Caco-2 (cell line): ENCODE results near the gene OTOA. TPM values are rescaled to one million over a fixed set of nuclear protein-coding genes. Genes with fewer than 3 reads are reported as not detected.
A peak's percentile ranks its signal among the peaks of the same experiment; 100 is the strongest.
"Not testable (repeated sequence)": the region's sequence is repeated elsewhere in the genome, so short reads cannot be mapped to it uniquely, and the experiment has no call there.

Experiments used
- BruUV-seq: library from RNA; stranded (reverse); fragments of 400-500 nt; replicated peaks from 2 replicates; lab custom pipeline; 2021; lab: Mats Ljungman, UMichigan
- CTCF ChIA-PET: fragments of 300-600 bp; sonication (Branson Sonifier 250); formaldehyde crosslinking; loops from one replicate; lab custom pipeline; 2022; ENCODE audit warnings: antibody characterized with exemption; lab: Charles Lee
- POLR2A ChIA-PET: fragments of 300-600 bp; sonication (Branson Sonifier 250); formaldehyde crosslinking; loops from one replicate; lab custom pipeline; 2022; ENCODE audit warnings: antibody characterized with exemption; lab: Charles Lee
- DNase-seq, 2 experiments: peaks; one replicate each; pipeline versions ENCODE4 v3.0.0 to v3.0.0-alpha.2; 2020 to 2022
- H3K27me3 ChIP-seq: replicated peaks from 2 replicates; pipeline ENCODE4 v1.6.0; 2011; ENCODE audit warnings: low read length; ENCODE audit not compliant: control insufficient read depth, insufficient read depth
- H3K36me3 ChIP-seq: 2 replicates; pipeline ENCODE4 v1.5.1; 2011; ENCODE audit warnings: low read length; ENCODE audit not compliant: control insufficient read depth, insufficient read depth
- H3K4me1 ChIP-seq: fragments of 250-450 bp; sonication (Bioruptor Pico); 2 replicates; pipeline ENCODE4 v1.5.1; 2020; ENCODE audit warnings: mild to moderate bottlenecking
- H3K4me3 ChIP-seq: 2 replicates; pipeline ENCODE4 v1.5.1; 2011; ENCODE audit warnings: low read depth, mild to moderate bottlenecking, control low read depth, low read length
- H3K9me3 ChIP-seq: fragments of 250-450 bp; sonication (Bioruptor Pico); 2 replicates; pipeline ENCODE4 v1.5.1; 2020; ENCODE audit warnings: mild to moderate bottlenecking, moderate library complexity
- H3K27ac Mint-ChIP-seq: one replicate; pipeline ENCODE4 v1.8.0; 2022; ENCODE audit warnings: mixed read lengths; ENCODE audit not compliant: unreplicated experiment
- H3K27me3 Mint-ChIP-seq: one replicate; pipeline ENCODE4 v1.8.0; 2022; ENCODE audit warnings: mixed read lengths; ENCODE audit not compliant: insufficient read depth, unreplicated experiment
- H3K36me3 Mint-ChIP-seq: one replicate; pipeline ENCODE4 v1.8.0; 2022; ENCODE audit warnings: mild to moderate bottlenecking, mixed read lengths; ENCODE audit not compliant: insufficient read depth, unreplicated experiment
- H3K4me1 Mint-ChIP-seq: one replicate; pipeline ENCODE4 v1.8.0; 2022; ENCODE audit warnings: low read depth, mixed read lengths; ENCODE audit not compliant: unreplicated experiment
- H3K4me3 Mint-ChIP-seq: one replicate; pipeline ENCODE4 v1.8.0; 2022; ENCODE audit warnings: mild to moderate bottlenecking, moderate library complexity, mixed read lengths; ENCODE audit not compliant: unreplicated experiment
- H3K9me3 Mint-ChIP-seq: one replicate; pipeline ENCODE4 v1.8.0; 2022; ENCODE audit warnings: mixed read lengths; ENCODE audit not compliant: unreplicated experiment
- intact Hi-C: fragments of 100-400 bp; cut with micrococcal nuclease; formaldehyde crosslinking; loops from one replicate; pipeline ENCODE4 v1.10.0; 2022; ENCODE audit not compliant: unreplicated experiment
- total RNA-seq: library from RNA; stranded (reverse); gene quantifications from 2 replicates; pipeline ENCODE4 v1.2.3, GENCODE V29; 2022
- TF ChIP-seq, protein P1 (sequence below), 2 experiments: fragments of 200-600 bp in 1 of 2; IDR thresholded peaks; 1 replicate in 1 of 2; 2 replicates in 1 of 2; pipeline versions ENCODE4 v1.5.1 to v1.8.0; 2011 to 2022; ENCODE audit warnings: antibody characterized with exemption in 1 of 2, control low read depth in 1 of 2, inconsistent platforms in 1 of 2, low read depth in 1 of 2, low read length in 1 of 2, mild to moderate bottlenecking in 1 of 2, moderate library complexity in 1 of 2; ENCODE audit not compliant: insufficient read depth in 1 of 2, severe bottlenecking in 1 of 2, unreplicated experiment in 1 of 2

OTOA gene
- total RNA-seq, 1 experiment from 2014 or later, result not detected

DNA sequence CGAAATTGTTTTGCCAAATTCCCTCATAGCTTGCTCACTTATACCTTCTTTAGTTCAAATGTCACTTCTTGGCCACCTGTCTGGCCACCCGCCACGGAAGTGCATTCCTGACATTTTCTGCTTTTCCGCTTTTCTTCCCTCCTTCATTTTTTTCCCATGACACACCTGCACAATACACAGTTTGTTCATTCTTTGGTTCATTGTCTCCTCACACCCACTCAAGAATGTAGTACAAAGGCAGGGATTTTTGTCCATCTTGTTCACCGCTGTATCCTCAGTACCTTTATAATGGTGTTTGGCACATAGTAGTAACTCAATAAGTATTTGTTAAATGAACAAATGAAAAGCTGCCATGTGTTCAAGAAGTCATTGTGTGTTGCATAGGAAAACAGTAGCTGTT, 116.8 kb downstream of the OTOA start:
- intact Hi-C loops, H3K27me3 ChIP-seq, H3K36me3 ChIP-seq, H3K4me1 ChIP-seq, H3K4me3 Mint-ChIP-seq, H3K4me1 Mint-ChIP-seq, H3K36me3 Mint-ChIP-seq, H3K27me3 Mint-ChIP-seq, H3K4me3 ChIP-seq, BruUV-seq, DNase-seq, H3K9me3 ChIP-seq, H3K9me3 Mint-ChIP-seq, CTCF ChIA-PET, H3K27ac Mint-ChIP-seq, POLR2A ChIA-PET: not testable (repeated sequence)

DNA sequence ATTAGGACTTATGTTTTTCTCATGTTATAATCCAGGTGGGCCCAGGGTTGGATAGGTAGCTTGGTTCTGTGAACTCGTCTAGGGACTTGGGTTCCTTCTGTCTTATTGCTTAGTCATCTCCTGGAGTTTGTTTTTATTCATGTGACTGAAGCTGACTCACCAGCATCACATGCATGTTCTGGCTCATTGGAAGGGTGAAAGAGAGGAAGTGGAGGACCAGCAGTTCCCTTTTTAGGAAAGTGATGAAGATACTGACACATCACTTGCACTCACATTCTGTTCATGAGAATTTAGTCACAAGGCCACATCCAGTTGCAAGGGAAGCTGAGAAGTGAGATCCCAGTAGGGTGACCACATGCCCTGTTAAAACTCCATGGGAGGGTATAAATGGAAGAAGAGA, 126.7 kb downstream of the OTOA start:
- intact Hi-C loops, DNase-seq, H3K27me3 Mint-ChIP-seq, BruUV-seq, H3K27me3 ChIP-seq, H3K9me3 ChIP-seq, H3K36me3 ChIP-seq, CTCF ChIA-PET, H3K9me3 Mint-ChIP-seq, H3K36me3 Mint-ChIP-seq, H3K4me3 ChIP-seq, H3K4me1 Mint-ChIP-seq, H3K4me1 ChIP-seq, H3K4me3 Mint-ChIP-seq, H3K27ac Mint-ChIP-seq, POLR2A ChIA-PET: not testable (repeated sequence)

DNA sequence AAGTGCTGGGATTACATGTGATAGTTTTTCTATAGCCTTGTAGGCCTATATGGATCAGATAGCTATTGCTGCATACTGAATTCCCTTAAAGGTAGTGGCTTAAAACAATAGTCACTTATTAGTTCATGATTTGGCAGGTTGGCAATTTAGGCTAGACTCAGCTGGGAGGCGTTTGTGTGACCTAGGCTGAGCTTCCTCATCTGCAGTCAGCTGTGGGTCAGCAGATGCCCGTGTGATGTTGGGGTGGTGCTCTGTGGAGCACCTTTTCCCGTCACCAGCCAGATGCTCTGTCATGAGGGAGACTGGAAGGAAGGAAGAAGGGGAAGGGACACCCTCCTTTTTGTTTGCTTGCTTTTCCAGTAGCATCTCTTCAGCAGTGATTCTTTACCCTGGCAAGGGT, 129.5 kb downstream of the OTOA start:
- intact Hi-C loops, POLR2A ChIA-PET, H3K9me3 Mint-ChIP-seq, H3K4me3 ChIP-seq, H3K36me3 ChIP-seq, H3K27me3 Mint-ChIP-seq, H3K4me3 Mint-ChIP-seq, H3K9me3 ChIP-seq, H3K4me1 Mint-ChIP-seq, H3K36me3 Mint-ChIP-seq, H3K4me1 ChIP-seq, DNase-seq, H3K27me3 ChIP-seq, H3K27ac Mint-ChIP-seq, CTCF ChIA-PET, BruUV-seq: not testable (repeated sequence)

DNA sequence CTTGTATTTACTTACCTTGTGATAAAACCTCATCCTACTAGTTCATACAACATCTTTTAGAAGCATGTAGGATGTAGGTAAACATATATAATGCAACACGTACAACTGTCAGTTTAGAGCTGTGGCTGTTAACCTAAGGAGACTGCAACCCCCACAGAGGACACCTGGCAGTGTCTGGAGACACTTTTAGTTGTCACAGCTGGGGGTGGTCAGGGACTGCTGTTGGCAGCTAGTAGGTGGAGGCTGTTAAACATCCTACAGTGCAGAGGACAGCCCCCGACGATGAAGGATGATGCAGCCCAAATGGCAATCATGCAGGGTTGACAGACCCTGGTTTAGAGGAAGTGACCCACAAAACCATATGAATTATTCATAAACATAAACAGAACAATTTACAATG, 134.8 kb downstream of the OTOA start:
- H3K4me1 Mint-ChIP-seq, H3K36me3 Mint-ChIP-seq, H3K4me1 ChIP-seq, H3K27me3 Mint-ChIP-seq, CTCF ChIA-PET, H3K27me3 ChIP-seq, H3K27ac Mint-ChIP-seq, H3K4me3 Mint-ChIP-seq, DNase-seq, intact Hi-C loops, H3K9me3 Mint-ChIP-seq, H3K4me3 ChIP-seq, H3K36me3 ChIP-seq, POLR2A ChIA-PET, BruUV-seq, H3K9me3 ChIP-seq: not testable (repeated sequence)

DNA sequence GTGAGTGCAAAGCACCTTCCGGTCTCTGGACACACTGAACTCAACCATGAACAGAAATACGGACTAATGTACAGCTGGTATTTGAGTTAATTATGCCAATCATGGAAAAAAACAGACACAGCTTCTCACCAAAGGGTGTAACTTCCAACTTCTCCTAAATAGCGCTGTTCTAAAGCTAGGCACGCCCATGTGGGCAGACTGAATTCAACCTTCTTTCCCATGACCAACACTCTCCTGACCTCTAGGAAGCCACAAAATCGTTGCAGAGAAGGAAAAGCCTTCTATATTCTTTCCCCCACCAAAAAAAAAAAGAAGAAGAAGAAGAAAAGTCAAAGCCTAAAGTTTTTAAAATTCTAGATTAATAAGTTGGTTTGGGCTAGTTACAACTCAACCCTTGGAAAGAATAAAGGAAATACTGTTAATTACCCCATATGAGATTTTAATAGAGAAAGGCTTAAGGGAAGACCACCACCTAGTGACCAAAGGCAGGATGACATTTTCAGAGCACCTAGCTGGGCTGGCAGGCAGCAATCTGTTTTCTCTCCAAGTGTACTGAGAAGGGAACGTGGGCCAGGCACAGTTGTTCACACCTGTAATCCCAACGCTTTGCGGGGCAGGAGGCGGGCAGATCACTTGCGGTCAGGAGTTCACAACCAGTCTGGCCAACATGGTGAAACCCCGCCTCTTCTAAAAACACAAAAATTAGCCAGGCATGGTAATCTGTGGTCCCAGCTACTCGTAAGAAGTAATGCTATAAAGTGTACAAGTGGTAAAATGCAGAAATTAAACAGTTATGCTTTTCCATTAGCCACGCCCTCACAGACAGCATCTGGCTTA, 138.0 kb downstream of the OTOA start:
- H3K27me3 Mint-ChIP-seq, BruUV-seq, H3K27me3 ChIP-seq, intact Hi-C loops, H3K4me3 Mint-ChIP-seq, H3K4me3 ChIP-seq, H3K27ac Mint-ChIP-seq, H3K4me1 ChIP-seq, H3K36me3 ChIP-seq, H3K9me3 Mint-ChIP-seq, H3K4me1 Mint-ChIP-seq, H3K9me3 ChIP-seq, H3K36me3 Mint-ChIP-seq: not testable (repeated sequence)
- ChIA-PET CTCF (interaction anchor here (0.5 to 0.6 kb wide), 2 partner anchors 145 to 331 kb away, joined by 4 to 5 read pairs; no protein-coding TSS in a partner anchor), POLR2A (interaction anchor here (0.6 kb wide), 1 partner anchor 111 kb away, joined by 3 read pairs; no protein-coding TSS in a partner anchor)
- DNase-seq, result peak; percentile 39 to 48
- TF ChIP-seq, protein P1, sequence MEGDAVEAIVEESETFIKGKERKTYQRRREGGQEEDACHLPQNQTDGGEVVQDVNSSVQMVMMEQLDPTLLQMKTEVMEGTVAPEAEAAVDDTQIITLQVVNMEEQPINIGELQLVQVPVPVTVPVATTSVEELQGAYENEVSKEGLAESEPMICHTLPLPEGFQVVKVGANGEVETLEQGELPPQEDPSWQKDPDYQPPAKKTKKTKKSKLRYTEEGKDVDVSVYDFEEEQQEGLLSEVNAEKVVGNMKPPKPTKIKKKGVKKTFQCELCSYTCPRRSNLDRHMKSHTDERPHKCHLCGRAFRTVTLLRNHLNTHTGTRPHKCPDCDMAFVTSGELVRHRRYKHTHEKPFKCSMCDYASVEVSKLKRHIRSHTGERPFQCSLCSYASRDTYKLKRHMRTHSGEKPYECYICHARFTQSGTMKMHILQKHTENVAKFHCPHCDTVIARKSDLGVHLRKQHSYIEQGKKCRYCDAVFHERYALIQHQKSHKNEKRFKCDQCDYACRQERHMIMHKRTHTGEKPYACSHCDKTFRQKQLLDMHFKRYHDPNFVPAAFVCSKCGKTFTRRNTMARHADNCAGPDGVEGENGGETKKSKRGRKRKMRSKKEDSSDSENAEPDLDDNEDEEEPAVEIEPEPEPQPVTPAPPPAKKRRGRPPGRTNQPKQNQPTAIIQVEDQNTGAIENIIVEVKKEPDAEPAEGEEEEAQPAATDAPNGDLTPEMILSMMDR (IDR thresholded peaks at IDR 0.05; ENCODE audit: insufficient read depth in 1 of 2, low read depth in 1 of 2, low read length in 1 of 2, severe bottlenecking in 1 of 2, unreplicated experiment in 1 of 2), result peak; percentile 26 to 46

DNA sequence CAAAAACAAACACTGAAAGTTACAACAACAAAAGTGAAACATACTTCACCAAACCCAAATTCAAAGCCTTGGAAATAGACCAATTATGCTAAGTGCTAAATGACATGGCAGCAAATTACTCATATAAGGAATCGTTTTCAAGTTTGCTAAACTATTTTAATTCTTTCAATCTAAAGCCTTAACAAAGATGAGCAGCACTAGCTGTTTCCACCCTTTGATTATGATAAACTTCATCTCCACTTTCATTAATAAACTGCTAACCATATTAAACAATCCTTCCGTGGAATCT, 138.6 kb downstream of the OTOA start:
- H3K9me3 ChIP-seq, H3K4me1 ChIP-seq, H3K4me3 Mint-ChIP-seq, H3K36me3 Mint-ChIP-seq, H3K27ac Mint-ChIP-seq, H3K9me3 Mint-ChIP-seq, BruUV-seq, intact Hi-C loops, DNase-seq, H3K27me3 Mint-ChIP-seq, H3K27me3 ChIP-seq, H3K36me3 ChIP-seq, H3K4me1 Mint-ChIP-seq, H3K4me3 ChIP-seq: not testable (repeated sequence)
- POLR2A ChIA-PET, result interaction anchor here (0.6 kb wide), 1 partner anchor 111 kb away, joined by 3 read pairs; no protein-coding TSS in a partner anchor
- CTCF ChIA-PET, result interaction anchor here (0.5 to 0.6 kb wide), 2 partner anchors 145 to 331 kb away, joined by 4 to 5 read pairs; no protein-coding TSS in a partner anchor
